ENCODE results near the gene ALDOC.
A peak's percentile ranks its signal among the peaks of the same experiment; 100 is the strongest.
"Not testable (repeated sequence)": the region's sequence is repeated elsewhere in the genome, so short reads cannot be mapped to it uniquely, and the experiment has no call there.

ALDOC gene

DNA sequence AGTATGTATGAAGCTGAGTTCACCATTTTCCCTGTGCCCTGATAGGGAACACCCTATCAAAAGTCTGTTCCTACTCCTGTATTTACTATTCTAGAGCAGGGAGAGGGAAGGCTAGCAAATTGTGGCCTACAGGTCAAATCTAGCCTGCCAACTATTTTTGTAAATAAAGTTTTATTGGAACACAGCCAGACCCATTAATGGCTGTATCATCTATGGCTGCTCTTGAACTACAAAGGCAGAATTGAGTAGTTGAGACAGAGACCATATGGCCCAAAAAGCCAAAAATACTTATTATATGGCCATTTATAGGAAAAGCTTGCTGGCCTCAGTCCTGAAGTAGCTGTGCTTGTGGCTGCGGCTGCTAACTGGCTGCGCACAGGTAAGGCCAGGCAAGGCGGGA lies 4.3 kb upstream of the ALDOC start:
- DNase-seq: no peak

DNA sequence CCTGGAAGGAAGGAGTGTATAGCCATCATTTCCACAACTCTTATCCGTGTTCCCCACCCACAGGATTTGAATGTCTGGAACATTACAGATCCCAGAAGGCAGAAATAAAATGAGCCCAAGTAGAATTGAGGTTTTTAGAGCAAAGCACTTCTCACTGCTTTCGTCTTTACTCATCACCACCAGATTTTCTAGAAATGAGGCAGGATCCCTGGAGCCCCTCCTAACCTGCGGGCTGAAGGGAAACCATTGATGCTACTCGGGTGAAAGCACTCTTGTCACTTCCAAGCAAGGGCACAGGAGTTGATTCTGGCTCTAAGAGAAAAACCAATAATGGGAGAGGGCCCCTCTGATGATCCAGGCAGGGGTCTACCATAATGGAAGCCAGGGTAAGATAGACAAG lies 2.8 kb upstream of the ALDOC start:
- DNase-seq: no peak

- no peak for DNase-seq
Observed at GRCh38 chr17:28578246-28579195, 1.8 kb upstream of the ALDOC start.

DNA sequence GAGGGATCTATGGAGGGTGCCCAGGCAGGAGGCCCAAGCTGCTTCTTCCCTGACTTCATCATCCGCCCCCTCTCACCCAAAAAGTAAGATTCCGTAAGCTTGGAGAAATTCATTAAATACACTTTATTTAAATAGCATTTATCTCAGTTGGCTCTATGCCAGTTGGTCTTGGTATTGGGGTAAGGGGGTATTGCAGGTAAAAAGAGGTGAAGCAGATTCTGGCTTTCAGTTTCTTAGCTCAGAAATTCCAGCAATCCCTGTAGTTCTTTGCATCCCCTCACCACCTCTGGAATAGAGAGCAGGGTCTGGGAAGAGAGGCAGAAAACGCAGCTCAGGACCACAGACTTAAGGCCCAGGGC lies 750 bp upstream of the ALDOC start:
- no peak for DNase-seq

DNA sequence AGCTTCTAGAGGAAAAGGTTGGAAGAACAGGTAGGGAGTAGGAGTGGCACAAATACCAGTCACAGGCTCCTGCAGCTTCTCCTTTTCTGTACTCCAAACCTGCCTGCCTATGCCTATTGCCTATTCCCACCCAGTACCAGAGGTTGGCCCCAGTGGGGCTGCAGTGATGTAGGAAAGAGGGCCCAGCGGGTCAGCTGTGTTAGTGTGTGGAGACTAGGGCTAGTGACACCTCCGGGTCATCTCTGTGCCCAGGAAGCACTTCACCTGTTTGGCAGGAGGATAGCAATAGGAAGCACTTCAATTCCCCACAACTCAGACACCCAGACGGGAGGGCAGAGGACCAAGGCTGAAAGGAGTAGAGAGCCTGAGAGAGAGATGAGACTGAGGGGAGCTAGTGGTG lies 679 bp downstream of the ALDOC start:
- not testable (repeated sequence) for DNase-seq

DNA sequence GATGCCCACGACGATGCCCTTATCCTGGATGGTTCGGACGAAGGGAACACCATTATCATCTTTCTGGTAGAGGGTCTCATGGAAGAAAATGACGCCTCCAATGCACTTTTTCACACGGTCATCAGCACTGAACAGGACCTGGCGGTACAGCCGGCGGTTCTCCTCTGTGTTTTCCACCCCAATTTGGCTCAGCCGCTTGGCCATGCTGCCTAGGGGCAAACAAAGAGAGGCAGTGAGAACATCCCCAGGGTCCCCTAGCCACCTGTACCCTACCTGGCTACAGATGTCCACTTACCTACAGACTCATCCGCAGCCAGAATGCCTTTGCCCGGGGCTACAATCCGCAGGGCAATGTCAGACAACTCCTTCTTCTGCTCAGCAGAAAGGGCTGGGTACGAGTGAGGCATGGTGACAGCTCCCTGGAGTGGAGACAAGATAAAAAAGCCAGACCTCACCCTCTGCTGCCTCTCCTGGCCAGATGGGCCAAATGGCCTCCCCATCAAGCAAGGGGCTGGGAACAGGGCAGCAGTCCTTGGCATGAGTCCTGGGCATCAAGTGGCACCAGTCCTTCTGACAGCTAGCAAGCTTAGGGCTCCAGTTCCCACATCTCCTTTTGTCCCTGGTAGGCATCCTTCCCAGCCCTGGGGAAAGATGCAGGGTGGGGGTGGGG lies 1.4 kb downstream of the ALDOC start:
- DNase-seq: peak in 1 of 2 experiments; percentile 21

- DNase-seq: no peak
Observed at GRCh38 chr17:28574526-28574925, 2.2 kb downstream of the ALDOC start.

DNA sequence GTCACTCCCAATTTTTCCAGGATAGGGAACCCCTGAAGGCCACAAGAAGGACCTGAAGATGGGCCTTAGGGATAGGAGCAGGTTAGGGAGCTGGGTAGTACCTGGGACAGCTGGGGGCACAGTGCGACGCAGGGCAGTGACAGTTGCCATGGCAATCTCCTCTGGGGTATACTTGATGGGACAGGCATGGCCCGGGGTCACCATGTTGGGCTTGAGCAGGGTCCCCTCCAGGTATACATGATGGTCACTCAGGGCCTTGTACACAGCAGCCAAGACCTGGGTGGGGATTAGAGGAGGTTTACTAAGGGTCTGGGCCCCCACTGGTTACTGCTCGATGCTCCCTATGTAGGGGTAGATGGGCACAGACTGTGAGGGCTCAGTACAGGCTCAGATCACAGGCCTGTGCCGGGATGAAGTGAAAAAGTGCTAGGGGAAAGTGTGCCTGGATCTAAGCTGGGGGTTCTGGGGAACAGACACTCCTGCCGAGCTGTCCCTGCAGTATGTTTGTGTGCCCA lies 2.7 kb downstream of the ALDOC start:
- DNase-seq: no peak

GRCh38 chr17:28573521-28573920 lies 3.2 kb downstream of the ALDOC start:
- DNase-seq: no peak

DNA sequence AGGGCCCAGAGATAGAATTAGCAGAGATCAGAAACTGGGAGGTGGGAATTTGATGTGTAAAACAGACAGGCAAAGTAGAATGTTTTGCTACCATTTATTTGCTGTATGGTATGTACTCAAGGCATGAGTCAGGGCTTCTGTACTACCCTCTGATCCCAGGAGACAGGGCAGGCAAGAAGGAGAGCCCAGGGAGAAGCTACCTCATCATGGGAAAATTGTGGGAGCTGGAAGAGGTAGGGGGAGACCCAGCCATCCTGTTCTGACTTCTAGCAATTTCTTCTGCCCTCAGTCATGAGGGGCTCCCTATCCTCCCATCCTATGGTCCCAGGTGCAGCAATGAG lies 3.7 kb downstream of the ALDOC start:
- no peak for DNase-seq

GRCh38 chr17:28572259-28573039 lies 4.2 kb downstream of the ALDOC start:
- no peak for DNase-seq

GRCh38 chr17:28571361-28572122 lies 5.2 kb downstream of the ALDOC start, which contains the start of gene PIGS:
Gene PIGS (minus strand): TSS chr17:28571524. CDS start chr17:28571496, 28 bp downstream.
- peak; percentile 97 to 98 for DNase-seq

GRCh38 chr17:28570716-28571360 lies 5.9 kb downstream of the ALDOC start:
- DNase-seq: peak in 1 of 2 experiments; percentile 60

GRCh38 chr17:28569446-28569845 lies 7.2 kb downstream of the ALDOC start:
- DNase-seq: no peak

DNA sequence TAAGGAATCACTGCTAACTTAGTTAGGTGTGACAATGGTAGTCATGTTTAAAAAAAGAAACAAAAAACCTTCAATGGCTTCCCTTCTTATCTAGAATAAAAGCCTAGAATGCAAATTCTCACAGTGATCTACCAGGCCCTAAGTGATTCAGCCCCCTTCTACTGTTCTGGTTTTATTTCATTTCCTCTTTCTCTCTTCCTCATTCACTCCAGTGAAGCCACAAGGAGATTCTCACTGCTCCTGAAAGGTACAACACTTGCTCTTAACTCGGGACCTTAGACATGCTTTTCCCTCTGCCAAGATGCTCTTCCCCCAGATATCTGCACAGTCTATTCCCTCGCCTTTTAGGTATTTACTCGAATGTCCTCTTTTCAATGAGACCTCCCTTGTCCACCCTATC lies 9.1 kb downstream of the ALDOC start:
- DNase-seq: no peak

GRCh38 chr17:28563475-28563874 lies 13.2 kb downstream of the ALDOC start:
- no peak for DNase-seq

GRCh38 chr17:28555022-28555421 lies 21.7 kb downstream of the ALDOC start:
- DNase-seq: no peak

DNA sequence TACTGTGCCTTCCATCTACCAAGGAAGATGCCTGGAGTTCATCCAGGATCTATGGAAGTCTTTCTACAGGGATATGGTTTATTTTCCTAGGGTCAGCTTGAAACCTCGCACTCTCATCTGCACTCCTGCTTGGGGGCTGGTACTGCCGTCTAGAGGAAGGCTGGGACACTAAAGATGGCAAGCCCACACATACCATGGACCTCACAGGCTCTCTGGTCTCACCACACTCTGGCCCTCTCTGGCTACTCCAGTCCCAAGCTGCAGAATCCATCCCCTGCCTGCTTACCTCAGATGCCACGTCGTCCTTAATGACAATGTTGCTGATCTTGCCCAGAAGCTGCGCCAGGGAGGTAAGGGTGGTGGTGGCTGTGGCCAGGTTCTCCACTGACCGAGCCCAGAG lies 22.1 kb downstream of the ALDOC start:
- DNase-seq: no peak

DNA sequence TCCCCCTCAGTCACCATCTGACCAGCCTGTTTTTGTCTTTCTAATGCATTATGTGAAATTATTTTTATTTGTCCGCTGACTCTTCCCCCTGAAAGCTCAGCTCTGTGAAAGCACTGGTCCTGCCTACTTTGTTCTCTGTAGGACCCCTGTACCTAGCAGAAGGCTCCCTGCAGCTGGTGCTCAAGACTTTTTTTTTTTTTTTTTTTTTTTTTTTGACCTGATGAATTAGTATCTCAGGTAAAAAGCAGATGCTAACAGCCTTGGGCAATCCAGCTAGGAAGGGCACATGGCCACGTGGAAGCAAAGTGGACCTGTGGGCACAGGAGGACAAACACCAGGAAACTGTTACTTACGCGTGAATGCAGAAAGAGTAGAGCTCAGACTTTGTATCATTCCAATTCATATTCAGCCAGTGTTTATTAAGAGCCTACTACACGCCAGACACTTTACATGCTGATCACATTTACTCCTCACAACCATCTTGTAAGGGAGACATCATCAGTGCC lies 23.6 kb downstream of the ALDOC start:
- DNase-seq: no peak

DNA sequence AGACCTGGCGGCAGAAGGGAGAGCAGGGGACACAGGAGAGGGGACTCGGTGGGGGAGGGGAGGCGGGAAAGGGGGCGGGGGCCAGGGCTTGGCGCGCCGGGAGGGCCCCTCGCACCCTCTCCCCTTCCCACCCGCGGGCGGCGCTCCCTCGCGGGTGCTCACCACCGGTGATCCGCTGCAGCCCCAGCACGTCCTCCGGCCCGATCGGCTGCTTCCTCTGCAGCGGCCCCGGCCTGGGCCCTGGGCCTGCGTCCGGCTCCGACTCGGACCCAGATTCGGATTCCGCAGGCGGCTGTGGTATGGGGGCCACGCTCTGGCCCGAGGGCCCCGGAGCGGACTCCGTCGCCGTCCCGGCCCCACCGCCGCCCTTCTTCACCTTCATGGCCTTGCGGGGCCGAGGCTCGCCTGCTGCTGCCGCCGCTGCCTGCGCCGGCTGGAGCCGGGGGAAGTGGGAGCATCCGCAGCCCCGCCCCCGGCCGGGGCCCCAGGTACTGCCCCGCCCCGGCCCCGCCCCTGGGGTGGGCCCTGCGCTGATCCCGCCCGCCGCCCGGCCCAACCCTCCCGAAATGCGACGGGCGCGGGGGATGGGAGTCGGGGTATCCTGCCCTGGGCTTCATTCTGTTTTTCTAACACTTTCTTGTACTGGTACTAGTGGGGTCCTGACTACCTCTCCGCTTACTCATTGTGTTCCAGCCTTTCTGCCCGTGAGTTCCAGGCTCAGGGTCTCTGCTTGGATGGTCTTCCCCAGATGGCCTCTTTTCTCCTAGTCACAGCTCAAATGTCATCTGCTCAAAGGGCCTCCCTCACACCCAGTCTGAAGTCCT lies 24.3 kb downstream of the ALDOC start, which contains the start of gene UNC119:
Gene UNC119, minus strand, starts transcription at position 449 of the 824 bp plus-strand sequence. Its CDS starts 67 bp downstream, at position 382.
- DNase-seq: peak; percentile 69 to 90

All from NCI-H524 (cell line).